ENCODE measurements around the gene DFFB.

DNA sequence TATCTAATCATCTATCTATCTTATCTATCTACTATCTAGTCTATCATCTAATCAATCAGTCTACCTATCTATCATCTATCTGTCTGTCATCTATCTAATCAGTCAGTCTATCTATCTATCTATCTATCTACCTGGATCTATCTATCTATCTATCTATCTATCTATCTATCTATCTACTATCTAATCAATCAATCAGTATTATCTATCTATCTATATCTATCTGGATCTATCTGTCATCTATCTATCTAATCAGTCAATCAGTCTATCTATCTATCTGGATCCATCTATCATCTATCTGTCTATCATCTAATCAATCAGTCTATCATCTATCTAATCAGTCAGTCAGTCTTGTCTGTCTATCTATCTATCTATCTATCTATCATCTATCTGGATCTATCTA, 69.7 kb downstream of the DFFB start:
- no peak for TF ChIP-seq POLR2AphosphoS5 (IDR thresholded peaks at IDR 0.05; ENCODE audit: low read depth, low read length)
- no peak for TF ChIP-seq POLR2A (IDR thresholded peaks at IDR 0.05; ENCODE audit: low read depth, low read length)
